Measurements from ENCODE around the gene ABCG1.

ABCG1 gene

GRCh38 chr21:42200906-42201614, 17.9 kb upstream of the ABCG1 start:
- no peak overlapping the region for H3K4me3 ChIP-seq (ENCODE audit: low read depth, low read length)
- TF ChIP-seq CTCF (IDR thresholded peaks at IDR 0.05; ENCODE audit: insufficient read depth, low read depth, low read length, missing control alignments), result no peak
- DNase-seq (ENCODE audit: low read depth), result no peak

- no peak for DNase-seq (ENCODE audit: low read depth)
- H3K4me3 ChIP-seq (ENCODE audit: low read depth, low read length), result no peak overlapping the region
- no peak for TF ChIP-seq CTCF (IDR thresholded peaks at IDR 0.05; ENCODE audit: insufficient read depth, low read depth, low read length, missing control alignments)
Measured at GRCh38 chr21:42201615-42202161, 17.3 kb upstream of the ABCG1 start.

- no peak for DNase-seq (ENCODE audit: low read depth)
- H3K4me3 ChIP-seq (ENCODE audit: low read depth, low read length), result no peak overlapping the region
- TF ChIP-seq CTCF (IDR thresholded peaks at IDR 0.05; ENCODE audit: insufficient read depth, low read depth, low read length, missing control alignments), result no peak
Measured at GRCh38 chr21:42202321-42202720, 16.6 kb upstream of the ABCG1 start.

DNA sequence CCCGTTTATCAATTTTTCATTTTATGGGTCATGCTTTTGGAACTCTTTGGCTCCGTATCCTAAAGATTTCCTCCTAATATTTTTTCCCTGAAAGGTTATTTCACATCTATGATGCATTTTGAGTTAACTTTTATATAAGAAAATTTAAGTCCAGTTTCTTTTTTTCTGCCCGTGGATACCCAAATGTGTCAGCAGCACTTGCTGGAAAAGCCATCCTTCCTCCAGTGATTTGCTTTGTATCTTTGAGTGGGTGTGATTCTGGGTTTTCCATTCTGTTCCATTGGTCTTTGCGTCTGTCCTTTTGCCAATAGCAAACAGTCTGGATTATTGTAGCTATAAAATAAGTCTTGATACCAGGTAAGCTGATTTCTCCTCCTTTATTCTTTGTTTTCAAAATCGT, 15.6 kb upstream of the ABCG1 start:
- no peak overlapping the region for H3K4me3 ChIP-seq (ENCODE audit: low read depth, low read length)
- TF ChIP-seq CTCF (IDR thresholded peaks at IDR 0.05; ENCODE audit: insufficient read depth, low read depth, low read length, missing control alignments), result no peak
- DNase-seq (ENCODE audit: low read depth), result no peak

GRCh38 chr21:42203936-42204335, 15.0 kb upstream of the ABCG1 start:
- H3K4me3 ChIP-seq (ENCODE audit: low read depth, low read length), result no peak overlapping the region
- TF ChIP-seq CTCF (IDR thresholded peaks at IDR 0.05; ENCODE audit: insufficient read depth, low read depth, low read length, missing control alignments), result no peak
- DNase-seq (ENCODE audit: low read depth), result no peak

- TF ChIP-seq CTCF (IDR thresholded peaks at IDR 0.05; ENCODE audit: insufficient read depth, low read depth, low read length, missing control alignments), result no peak
Measured at GRCh38 chr21:42207426-42207825, 11.5 kb upstream of the ABCG1 start.

DNA sequence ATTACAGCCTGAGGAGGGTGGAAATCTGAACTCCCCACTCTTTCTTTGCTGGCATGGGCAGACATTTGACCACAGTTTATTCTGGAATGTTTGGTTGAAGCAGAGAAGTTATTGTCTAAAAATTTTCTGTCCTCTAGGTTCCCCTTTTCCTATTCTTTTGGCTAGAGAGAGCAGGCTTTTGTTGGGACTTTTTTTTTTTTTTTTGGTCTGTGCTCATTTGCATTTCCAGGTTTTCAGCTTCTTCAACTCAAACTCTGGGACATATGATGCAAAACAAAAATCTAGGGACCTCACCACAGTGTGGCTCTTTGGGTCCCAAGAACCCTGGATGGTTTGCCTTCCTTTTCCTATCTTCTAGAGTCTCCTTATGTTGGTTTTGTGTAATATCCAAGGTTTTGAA, 10.9 kb upstream of the ABCG1 start:
- DNase-seq (ENCODE audit: low read depth), result no peak
- H3K4me3 ChIP-seq (ENCODE audit: low read depth, low read length), result no peak overlapping the region
- TF ChIP-seq CTCF (IDR thresholded peaks at IDR 0.05; ENCODE audit: insufficient read depth, low read depth, low read length, missing control alignments), result no peak

More at GRCh38 chr21:42207426-42207825, 11.5 kb upstream of the ABCG1 start:
- no peak overlapping the region for H3K4me3 ChIP-seq (ENCODE audit: low read depth, low read length)
- no peak for DNase-seq (ENCODE audit: low read depth)

All from GM12865 (cell line).